T-helper 2 cell (primary cell): ENCODE data around the gene SIL1.
A peak's percentile ranks its signal among the peaks of the same experiment; 100 is the strongest.
"Not testable (repeated sequence)": the region's sequence is repeated elsewhere in the genome, so short reads cannot be mapped to it uniquely, and the experiment has no call there.

Source experiments
- DNase-seq, 5 experiments: peaks; one replicate each; pipeline versions ENCODE4 v3.0.0 to v3.0.0-alpha.2; 2012 to 2022

SIL1 gene

DNA sequence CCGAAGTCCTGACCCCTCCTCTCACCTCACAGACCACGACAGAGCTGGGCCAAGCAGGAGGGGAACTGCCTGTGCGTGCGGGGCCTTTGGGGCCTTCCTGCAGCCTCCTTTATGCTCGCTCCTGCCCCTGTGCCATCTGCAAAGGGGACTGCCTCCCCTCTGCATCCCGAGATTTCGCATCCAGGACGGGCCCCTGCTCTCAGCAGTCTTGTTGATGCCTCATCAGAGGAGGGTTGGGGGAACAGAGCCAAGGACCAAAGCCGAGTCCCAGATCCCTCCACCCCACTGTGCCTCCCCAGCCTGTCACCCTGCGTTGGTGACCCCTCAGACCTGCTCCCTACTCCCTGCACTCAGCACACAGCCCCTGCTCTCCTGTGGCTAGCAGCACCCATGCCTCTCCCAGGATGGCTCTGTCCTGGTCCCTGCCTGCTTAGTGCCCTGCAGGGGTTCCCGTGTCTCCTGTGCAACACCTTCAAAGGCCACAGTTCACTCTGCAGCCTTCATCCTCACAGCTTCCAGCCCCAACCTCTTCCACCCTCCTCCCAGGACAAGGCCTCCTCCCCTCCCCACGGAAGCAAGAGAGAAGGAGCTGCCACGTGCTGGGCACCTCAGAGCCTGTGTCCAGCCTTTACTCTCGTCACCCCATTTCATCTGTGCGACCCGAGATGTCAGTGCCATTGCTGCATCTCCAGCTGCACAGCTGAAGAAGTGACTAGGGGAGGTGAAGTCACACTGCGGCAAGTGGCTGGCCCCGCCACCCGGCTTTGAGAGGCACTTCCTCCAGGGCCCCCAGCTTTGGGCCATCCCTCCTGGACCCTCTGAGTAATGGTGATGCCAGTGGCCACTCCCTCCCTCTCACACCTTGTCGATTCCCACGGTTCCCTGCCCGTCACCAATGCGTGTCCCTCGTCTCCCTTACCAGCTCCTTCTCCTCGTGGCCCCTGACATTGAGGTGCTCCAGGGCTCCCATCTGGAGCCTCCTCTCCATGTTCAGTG, 260.5 kb downstream of the SIL1 start:
- DNase-seq, result no peak

- no peak for DNase-seq
Observed at GRCh38 chr5:138936968-138937345, 261.2 kb downstream of the SIL1 start.

DNA sequence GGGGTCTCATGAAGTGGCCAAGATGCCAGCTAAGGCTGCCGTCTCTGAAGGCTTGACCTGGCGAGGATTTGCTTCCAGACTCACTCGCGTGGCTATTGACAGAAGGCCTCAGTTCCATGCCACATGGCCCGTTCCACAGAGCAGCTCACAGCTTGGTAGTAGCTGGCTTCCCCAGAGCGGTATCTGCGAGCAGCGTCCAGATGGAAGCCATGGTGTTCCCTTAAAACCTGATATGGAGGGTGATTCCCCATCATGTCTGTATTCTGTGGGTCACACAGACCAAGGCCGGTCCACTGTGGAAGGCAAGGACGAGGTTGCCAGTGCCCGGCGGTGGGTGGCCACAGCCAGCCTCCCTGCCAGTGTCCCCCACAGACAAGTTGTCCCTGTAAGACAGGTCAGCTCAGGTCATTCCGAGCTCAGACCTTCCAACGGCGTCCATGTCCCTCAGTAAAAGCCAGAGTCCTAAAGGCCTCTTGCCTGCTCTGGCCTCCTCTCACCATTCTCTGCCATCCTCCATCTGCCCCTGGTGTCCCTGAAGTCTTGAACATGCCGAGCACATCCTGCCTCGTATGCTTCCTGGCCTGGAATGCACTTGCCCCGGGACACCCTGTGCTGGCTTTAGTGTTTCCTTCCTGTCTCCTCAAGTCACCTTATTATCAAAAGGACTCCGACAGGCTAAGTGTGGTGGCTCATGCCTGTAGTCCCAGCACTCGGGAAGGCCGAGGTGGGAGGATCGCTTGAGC, 261.8 kb downstream of the SIL1 start:
- DNase-seq, result no peak

GRCh38 chr5:138935466-138935865, 262.7 kb downstream of the SIL1 start:
- no peak for DNase-seq

DNA sequence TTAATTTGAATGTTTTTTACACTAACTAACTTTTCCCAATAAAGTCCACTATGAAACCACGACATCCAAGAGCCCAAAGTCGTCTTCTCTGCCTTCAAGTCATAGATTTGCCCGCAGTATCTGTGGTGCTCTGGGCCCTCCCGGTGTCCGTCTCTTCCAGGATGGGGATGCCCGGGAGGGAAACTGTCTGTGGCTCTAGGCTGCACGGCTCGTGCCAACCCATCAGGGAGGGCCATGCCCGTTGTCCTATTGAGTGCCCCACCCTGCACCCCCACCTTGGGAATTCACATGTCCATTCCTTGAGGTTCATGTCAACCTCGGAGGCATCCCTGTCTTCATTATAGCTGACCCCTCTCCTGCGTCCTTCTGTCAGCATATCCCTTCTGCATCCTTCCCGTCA, 263.2 kb downstream of the SIL1 start:
- no peak for DNase-seq

GRCh38 chr5:138933522-138934290, 264.5 kb downstream of the SIL1 start:
- no peak for DNase-seq

DNA sequence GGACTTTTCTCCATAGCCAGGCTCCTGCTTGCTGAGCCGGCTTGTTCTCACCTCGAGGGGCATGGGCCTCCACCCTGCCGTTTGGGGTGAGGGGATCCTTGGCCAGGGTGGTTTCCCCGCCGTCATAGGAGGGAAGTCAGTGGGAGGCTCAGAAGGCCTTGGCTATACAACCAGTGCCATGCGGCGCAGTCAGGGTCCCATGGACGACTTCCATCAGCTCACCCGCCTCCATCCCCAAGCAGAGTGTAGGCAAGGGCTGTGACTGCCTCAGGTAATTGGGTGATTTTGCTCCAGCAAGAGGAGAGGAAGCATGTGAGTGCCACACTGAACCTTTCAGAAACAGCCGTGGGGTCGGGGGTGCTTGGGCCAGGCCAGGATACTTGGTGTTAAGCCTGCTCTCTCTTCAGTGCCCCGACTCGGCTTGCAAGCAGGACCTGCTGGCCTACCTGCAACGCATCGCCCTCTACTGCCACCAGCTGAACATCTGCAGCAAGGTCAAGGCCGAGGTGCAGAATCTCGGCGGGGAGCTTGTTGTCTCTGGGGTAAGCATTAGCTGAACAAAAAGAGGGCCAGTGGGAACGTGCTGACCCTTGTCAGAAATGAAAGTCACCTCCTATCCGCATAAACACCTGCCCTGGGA, 265.9 kb downstream of the SIL1 start:
- peak in 1 of 5 experiments; percentile 29 for DNase-seq

DNA sequence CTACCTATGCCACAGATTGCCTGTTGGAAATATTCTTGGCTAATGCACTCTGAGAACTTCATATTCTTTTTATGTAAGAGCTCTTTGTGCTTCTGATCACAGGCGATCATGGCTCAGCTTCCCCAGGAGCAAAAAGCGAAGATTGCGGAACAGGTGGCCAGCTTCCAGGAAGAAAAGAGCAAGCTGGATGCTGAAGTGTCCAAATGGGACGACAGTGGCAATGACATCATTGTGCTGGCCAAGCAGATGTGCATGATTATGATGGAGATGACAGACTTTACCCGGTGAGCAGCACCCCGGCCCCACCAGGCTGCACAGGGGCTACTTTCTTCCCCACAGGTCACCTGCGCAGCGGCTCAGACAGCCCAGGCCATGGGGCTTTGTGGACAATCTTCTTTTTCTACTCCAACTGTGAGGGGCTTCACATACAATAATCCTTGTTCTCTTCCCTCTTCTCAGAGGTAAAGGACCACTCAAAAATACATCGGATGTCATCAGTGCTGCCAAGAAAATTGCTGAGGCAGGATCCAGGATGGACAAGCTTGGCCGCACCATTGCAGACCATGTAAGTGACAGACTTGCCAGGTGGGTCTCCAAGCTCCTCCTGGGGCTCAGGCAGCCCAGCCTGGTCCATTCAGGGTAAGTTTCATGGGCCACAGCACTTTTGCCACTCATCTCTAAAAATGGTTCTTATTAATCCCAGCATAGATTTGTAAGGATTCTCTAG, 267.6 kb downstream of the SIL1 start:
- DNase-seq, result no peak

GRCh38 chr5:138929571-138929955, 268.6 kb downstream of the SIL1 start:
- DNase-seq, result no peak

DNA sequence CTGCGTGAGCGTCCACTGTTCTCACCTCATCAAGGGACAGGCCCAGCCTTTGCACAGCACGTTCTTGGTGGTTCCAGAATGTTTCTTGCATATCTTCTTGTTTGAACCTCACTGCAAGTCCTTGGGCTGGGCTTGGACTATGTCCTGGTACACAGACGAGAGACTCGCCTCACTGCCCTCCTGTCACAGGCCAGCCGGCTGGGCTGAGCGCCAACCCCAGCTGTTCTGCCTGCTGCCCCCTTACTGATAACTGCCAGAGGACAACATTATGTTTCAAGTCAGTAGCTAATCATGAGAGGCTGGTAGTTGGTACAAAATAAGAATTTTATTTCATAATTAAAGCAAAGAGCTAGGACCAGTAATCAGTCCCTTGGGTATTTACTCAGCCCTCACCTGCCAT, 270.2 kb downstream of the SIL1 start:
- DNase-seq, result no peak

DNA sequence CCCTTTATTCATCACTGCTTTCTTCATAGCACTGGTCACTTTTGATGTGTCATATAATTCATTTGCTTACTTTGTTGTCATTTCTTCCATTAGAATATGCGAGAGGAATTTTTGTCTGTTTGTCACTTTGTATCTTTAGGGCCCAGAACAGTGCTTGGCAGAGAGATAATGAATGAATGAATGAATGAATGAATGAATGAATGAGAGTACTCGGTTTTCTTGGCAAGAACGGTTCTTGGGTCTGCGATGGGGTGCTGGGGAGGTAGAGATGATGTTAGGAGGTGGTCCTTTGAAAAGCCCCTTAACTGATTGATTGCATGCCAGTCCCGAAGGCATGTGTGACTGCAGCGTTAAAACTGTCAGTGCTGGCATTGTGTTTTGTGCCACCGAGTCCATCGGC, 270.6 kb downstream of the SIL1 start:
- no peak for DNase-seq

GRCh38 chr5:138926688-138927448, 271.3 kb downstream of the SIL1 start:
- no peak for DNase-seq

- no peak for DNase-seq
Observed at GRCh38 chr5:138926257-138926656, 271.9 kb downstream of the SIL1 start.

- DNase-seq, result no peak
Observed at GRCh38 chr5:138925090-138925635, 273.0 kb downstream of the SIL1 start.

DNA sequence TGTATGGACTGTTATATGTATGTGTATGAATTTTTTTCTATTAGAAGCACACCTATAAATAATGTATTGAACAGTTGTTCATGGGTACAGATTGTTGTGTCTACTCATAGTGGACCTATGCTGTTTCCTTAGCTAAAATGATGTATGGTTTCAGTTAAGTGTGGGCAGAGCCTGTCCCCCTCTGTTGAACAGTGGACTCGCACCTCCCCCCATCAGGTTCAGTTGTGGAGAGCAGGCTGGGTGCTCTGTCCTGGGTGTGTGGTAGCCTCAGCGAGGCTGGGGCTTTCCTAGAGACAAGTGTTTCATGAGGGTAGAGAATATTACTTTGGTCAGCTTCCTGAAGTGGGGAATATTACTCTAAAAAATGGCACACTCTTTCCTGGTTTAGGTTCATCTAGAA, 275.7 kb downstream of the SIL1 start:
- DNase-seq, result no peak

GRCh38 chr5:138921362-138921761, 276.8 kb downstream of the SIL1 start:
- not testable (repeated sequence) for DNase-seq

DNA sequence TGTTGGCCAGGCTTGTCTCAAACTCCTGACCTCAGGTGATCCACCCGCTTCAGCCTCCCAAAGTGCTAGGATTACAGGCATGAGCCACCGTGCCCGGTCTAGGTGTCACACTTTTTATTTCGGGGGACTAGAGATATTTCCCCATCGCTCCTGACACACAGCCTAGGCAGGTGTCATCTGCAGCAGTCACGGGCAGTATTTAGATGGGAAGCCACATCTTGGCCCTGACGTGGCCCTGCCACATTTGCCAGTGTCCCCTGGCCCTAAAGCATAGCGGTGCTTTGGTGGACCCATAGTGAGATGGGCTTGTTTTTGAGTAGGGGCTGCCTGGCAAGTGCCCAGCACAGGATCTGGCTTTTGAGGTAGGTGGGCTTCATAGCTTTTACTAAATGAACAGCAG, 278.0 kb downstream of the SIL1 start:
- DNase-seq, result no peak

DNA sequence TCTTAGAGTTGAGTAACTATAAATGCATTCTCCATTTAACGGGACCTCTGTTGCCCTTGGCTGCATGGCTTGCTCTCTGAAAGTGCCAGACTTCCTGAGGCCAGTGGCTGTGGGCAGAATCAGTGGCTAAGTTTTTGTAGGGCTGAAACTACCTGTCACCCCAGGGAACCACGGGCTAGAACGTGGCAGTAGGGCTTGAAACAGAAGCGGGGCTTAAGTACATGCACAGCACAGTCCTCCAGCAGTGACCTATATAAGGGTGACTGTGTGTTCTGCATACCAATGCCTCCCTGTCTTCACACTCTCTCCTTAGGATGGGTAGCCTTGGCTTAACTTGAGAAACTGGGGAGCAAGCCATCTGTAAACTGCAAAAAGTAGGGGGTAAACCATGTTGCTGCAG, 279.5 kb downstream of the SIL1 start:
- DNase-seq, result no peak

DNA sequence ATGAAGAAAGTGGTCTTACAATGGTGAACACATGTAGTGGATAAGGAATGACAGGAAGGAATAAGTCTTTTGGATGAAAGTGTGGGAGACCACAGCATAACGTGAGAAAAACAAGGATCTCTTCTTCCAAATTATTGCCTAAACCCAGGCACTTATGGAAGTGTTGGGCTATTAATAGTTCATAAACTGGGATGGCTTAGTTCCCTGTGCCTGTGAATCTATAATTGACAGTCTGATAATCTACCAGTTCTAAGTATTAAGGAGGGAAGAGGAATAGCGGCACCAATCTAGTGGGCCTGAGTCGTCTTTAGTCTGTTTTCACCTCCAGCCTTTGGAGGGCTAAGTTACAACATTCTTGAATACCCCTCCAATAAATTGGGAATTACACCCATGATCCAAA, 283.8 kb downstream of the SIL1 start:
- no peak for DNase-seq

GRCh38 chr5:138913773-138914172, 284.4 kb downstream of the SIL1 start:
- no peak for DNase-seq

DNA sequence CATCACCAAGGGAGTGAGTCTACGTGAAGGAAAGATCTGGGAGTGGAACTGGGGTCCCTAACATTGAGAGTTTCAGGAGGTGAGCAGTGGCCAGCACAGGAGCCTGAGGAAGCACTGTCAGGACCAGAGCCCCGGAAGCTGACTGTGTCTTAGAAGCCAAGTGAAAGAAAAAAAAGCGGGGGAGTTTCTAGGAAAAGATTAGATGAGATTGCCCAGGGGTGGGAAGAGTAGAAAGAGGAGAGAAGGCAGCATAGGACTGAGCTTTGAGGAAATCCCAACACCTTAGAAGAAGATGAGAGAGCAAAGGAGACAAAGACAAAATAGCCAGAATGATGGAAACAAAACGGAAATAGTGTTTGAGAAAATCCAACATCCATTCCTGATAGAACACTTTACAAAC, 286.1 kb downstream of the SIL1 start:
- DNase-seq, result no peak
